HG02852 (cell line): ENCODE results near the gene POU2F2.
"Not testable (repeated sequence)": the region's sequence is repeated elsewhere in the genome, so short reads cannot be mapped to it uniquely, and the experiment has no call there.

ENCODE experiments used
- ATAC-seq: cut with Tn5 transposase; IDR thresholded peaks from one replicate; pipeline ENCODE4 v1.9.1; 2021; ENCODE audit warnings: mild to moderate bottlenecking, moderate library complexity; ENCODE audit not compliant: unreplicated experiment

Gene POU2F2

DNA sequence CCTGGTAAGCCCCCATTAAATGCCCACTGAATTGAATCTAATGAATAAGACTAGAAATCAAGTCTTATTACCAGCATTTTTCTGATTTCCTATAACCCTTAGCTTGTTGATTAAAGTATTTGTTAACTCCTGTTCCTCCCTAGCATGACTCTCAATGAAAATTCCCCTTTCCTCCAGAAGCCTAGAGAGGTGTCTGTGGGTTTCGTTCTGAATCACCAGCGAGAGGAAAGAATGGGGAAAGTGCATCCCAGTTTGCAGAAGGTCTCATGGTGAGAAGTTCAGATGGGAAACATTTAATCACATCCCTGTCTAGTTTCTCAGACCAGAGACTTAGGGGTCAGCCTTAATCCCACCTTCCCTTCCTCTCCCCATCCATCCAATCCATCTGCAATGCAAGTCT lies 26.9 kb downstream of the POU2F2 start:
- no peak for ATAC-seq

DNA sequence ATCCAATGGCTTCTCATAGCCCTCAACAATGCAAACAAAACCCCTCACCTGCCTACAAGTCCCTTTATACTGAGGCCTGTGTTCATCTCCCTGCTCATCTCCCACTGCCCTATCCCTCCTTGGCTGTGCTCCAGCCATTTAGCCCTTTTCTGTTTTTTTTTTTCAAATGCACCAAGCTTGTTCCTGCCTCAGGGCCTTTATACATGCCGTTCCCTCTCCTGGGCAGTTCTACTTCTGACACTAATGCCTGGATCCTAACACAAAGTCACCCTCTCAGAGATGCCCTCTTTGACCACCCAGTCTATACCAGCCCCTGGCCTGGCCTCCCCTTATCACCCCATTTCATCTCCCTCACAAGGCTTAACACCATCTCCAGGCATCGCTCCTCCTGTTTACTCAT lies 29.4 kb downstream of the POU2F2 start:
- ATAC-seq, result no peak

DNA sequence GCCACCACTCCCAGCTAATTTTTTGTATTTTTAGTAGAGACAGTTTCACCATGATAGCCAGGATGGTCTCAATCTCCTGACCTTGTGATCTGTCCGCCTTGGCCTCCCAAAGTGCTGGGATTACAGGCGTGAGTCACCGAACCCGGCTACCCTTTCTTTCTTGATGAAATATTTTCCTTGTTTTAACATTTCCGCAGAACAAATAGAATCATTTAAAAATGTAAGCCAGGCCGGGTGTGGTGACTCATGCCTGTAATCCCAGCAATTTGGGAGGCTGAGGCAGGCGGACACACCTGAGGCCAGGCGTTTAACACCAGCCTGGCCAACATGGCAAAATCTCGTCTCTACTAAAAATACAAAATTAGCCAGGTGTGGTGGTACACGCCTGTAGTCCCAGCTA lies 32.0 kb downstream of the POU2F2 start:
- not testable (repeated sequence) for ATAC-seq

DNA sequence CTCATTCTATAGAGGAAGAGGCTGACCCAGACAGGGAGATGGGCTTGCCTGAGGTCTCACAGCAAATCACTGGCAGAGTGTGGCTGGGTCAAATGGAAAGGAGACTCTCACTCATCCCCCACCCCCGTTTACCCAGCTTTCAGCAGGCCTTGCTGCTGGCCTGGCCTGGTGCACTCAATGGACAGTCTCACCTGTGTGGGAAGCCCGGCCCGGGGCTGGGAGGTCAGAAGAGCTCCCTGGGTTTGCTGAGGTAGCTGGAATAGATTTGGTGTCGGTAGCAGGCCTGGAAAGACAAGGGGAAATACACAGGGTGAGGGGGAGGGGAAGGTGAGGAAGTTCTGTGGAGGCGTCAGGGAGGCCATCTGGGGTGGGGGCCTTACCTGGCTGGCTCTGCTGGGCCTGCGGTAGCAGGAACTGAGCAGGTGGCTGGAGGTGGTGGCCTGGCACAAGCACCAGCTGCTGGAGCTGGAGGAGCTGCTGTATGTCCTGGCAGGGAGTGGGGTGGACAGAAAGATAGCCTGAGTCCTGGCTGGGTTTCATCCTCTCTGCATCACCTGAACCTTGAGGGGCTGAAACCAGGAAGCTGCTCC lies 32.8 kb downstream of the POU2F2 start:
- no peak for ATAC-seq

DNA sequence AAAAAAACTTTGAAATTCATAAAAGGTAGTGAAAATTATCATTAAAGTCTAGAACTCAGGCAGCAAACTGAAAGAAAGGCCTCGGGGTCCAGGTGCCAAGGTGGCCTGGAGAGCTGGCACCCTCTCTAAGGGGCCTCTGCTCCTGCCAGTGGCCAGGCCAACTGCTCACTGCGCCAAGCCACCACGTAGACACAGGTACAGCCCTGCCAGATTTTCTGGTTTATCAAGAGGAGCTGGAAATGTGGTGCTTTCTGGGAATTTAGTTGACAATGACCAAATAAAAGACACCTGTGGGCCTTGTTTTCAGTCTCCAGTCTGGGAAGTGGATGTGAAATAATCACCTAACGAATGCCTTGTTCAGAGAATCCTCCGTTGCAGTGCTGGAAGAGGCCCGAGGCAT lies 33.5 kb downstream of the POU2F2 start:
- no peak for ATAC-seq

DNA sequence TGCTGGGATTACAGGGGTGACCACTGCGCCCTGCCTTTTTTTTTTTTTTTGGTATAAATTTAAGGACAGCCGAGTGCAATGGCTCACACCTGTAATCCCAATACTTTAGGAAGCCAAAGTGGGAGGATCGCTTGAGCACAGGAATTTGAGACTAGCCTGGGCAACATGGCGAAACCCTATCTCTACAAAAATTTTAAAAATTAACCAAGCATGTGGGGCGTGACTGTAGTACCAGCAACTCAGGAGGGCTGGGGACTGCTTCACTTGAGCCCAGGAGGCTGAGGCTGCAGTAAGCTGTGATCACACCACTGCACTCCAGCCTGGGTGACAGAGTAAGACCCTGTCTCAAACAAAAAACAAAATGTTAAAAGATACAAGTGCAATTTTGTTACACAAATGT lies 34.8 kb downstream of the POU2F2 start:
- ATAC-seq, result no peak

DNA sequence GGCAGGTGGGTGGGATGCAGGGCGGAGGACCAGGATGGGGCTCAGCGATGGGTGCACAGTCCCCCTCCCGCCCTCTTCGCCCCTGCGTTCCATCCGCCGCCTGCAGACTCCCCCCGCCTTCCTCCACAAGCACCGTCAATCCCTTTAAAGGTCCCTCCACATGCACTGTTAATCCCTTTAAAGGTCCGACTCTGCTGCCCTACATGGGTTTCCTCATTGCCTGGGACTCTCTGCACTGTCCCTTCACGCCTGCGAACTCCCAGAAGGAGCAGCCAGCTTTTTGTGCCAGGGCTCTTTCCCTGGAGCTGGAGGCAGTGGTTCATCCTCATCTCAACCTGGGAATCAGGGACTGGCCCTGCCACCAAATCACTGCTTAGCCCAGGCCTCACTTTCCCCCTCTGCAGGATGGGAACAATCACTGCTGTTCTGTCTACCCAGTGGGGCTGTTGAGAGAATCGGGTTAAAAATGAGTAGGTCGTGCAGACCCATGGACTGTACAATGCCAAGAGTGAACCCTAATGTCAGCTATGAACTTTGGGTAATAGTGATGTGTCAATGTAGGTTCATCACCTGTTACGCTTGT lies 35.9 kb downstream of the POU2F2 start:
- ATAC-seq, result no peak

DNA sequence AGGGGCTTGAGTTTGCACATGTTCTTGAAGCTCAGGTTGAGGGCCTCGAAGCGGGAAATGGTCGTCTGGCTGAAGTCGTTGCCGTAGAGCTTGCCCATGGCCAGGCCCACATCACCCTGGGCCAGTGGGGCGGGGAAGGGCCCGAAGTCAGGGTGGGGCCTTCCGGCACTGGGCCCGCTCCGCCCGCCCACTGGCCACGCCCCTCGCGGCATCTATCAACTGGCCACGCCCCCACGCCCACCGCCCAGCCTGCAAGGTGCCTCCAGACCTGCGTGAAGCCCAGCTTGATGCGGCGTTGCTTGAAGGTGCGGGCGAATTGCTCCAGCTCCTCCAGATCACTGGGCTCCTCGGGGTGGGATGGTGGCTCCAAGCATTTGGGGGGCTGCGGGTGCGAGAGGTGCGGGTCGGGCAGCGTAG lies 36.4 kb downstream of the POU2F2 start:
- no peak for ATAC-seq

DNA sequence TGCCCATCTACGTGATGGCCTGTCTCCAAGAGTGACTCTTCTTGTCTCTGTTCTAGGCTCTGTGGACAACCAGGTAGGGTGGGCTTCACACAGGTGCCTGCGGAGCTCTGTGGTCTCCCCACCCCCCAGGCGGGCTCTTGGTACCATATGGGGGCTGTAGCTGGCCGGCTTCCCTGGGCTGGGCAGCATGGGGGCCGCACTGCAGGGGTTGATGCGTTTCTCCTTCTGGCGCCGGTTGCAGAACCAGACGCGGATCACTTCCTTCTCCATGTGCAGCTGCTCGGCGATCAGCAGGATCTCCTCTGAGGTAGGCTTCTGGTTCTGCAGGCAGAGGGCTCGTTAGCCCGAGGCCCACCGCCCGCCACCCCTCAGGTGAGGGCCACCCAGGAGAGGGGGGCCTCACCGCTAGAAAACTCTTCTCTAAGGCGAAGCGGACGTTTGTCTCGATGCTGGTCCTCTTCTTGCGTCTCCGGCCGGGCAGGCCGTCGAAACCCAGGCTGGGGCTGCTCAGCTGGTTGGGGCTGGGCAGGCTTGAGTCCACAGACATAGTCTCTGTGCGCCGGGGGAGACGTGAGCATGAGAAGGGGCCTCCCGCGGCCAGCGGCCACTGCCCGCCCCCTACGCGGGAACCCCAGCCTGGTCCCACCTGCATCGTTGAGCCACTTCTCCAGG lies 37.0 kb downstream of the POU2F2 start:
- ATAC-seq, result no peak

DNA sequence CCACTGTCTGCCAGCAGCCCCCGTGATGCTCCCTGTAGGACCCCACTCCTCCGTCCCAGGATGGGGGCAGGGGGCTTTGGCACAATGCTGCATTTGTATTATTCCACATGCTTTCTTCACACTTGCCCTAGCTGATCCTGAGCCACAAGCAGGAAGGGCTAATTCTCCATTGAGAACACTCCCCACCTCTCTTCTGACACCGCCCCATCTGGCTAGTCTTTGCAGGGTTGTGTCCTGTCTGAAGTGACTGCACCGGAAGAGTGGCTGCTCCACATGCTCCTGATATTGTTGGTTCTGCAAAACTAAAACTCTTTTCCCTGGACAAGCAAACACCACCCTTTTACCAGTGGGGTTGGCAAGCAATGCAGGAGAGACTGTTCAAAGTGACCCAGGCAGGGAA lies 38.3 kb downstream of the POU2F2 start:
- ATAC-seq, result no peak

DNA sequence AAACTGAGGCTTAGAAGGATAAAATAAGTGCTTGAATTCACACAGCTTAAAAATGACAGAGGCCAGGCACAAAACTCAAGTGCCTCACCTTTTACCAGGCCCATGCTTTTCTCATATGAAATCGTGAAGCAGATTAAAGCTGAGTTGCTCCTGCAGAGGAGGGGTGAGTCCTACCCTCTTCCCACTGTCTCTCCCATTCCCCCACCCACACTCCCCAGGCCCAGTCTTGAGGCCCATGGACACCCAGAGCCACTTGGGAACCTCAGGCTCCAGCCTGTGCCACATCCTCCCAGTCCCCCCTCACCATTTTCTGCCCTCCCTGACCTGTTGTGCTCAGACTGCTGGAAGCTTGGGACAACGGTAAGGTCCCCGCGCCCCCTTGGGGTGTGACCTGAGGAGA lies 38.7 kb downstream of the POU2F2 start:
- no peak for ATAC-seq

DNA sequence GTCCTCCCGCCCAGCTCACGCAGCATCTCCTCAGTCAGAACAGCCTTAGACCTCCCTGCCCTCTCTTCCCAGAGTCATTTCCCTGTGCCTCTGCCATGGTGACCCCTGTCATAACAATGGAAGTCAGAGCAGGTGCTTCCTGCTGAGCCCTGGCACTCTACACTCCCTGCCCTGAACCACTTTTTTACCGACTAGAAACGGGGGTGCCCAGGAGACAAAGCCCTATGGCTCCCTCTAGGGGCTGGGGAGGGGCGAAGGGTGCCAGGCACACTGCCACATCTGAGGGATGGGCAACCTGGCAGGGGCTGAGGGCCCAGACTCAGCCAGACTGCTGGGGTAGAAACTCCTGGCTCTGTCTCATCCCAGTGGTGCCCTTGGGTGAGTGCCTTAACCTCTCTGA lies 39.9 kb downstream of the POU2F2 start:
- no peak for ATAC-seq

DNA sequence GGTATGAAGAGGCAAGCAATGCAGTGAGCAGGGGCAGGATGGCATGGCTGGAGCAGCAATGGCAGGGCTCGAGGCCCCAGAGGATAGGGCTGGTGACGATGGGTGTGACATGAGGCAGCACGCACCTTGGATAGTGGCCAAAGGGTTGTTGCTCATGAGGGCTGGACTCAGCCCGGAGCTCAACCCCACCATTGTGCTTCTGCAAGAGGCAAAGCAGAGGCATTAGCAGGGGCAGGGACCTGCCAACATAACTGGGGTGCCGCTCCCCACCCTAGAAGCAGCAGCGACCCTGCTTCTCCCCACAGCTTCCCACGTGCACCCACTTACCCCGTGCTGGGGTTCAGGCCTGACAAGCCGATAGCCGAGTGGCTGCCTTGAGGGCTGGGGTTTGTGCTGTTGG lies 40.5 kb downstream of the POU2F2 start:
- ATAC-seq, result no peak

DNA sequence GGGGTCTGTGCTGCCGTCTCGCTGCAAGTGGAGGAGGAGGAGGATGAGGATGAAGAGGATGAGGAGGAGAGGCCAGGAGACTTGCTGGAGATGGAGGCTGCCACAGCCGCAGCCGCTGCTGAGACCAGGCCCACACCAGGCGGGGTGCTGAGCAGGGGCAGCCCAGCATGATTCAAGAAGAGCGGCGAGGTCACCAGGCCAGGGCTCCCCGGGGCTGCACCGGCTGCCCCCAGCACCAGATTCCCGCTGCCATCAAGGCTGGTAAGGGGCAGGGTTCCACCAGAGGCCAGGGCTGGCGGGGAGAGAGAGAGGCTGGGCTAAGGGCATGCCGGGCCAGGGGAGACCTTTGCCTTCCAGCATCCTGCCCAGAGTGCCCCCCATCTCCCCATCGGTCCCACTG lies 40.9 kb downstream of the POU2F2 start:
- ATAC-seq, result no peak

DNA sequence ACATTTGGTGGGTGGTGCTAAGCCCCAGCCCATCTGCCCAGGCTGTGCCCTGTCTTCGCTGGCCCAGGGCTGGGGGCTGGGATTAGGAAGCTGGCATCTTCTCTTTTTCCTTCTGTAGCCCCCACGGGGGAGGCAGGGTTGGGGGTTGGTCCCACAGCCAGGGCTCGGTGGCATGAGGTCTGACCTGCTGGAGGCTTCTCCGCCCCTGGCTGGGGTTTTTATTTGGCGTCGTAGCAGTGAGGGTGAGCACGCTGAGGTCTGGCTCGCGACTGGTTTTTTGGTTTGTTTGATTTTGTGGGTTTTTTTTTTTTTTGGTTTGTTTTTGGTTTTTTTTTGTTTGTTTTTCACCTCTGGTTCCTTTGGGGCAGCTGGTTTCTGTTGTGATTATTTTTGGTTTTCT lies 41.6 kb downstream of the POU2F2 start:
- ATAC-seq, result no peak

DNA sequence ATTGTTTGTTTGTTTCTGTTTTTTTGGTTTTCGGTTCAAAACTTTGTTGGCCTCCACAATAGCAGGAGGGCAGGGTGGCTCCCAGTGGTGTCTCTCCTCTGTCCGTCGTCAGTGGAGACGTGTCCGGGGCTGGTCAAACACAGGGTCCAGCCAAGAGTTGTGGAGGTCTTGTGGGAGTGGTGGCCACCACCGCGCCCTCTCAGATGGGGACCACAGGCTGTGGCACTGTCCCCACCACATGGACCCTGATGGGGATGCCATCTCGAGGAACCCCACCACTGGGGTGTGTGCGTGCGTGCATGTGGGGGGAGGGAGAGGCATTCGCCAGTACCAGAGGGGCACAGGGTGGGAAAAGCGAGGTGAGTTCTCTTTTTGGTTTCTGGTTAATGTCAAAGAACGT lies 42.5 kb downstream of the POU2F2 start:
- ATAC-seq, result no peak

DNA sequence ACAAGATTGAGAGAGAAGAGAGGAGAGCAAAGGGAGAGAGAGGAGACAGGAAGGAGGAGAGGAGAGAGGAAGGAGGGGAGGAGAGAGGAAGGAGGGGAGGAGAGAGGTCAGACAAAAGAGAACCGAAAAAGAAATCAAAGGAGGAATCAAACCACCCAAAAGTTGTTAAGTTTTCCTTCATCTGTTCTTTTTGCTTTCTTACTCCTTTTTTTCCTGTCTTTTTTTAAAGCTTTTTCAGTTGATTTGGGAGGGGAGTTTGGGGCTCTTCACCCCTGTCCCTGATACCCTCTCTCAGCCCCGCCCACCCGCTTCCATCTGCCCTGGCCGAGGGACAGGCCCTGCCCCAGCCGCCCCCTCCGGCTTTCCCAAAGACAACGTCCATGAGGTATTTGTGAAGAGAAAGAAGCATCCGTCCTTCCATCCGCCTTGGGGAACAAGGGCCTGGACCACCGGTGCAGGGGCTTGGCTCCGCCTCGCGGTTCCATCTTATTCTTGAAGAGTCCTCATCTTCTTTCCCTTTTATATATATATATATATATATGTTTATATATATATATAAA lies 43.0 kb downstream of the POU2F2 start:
- ATAC-seq, result no peak

DNA sequence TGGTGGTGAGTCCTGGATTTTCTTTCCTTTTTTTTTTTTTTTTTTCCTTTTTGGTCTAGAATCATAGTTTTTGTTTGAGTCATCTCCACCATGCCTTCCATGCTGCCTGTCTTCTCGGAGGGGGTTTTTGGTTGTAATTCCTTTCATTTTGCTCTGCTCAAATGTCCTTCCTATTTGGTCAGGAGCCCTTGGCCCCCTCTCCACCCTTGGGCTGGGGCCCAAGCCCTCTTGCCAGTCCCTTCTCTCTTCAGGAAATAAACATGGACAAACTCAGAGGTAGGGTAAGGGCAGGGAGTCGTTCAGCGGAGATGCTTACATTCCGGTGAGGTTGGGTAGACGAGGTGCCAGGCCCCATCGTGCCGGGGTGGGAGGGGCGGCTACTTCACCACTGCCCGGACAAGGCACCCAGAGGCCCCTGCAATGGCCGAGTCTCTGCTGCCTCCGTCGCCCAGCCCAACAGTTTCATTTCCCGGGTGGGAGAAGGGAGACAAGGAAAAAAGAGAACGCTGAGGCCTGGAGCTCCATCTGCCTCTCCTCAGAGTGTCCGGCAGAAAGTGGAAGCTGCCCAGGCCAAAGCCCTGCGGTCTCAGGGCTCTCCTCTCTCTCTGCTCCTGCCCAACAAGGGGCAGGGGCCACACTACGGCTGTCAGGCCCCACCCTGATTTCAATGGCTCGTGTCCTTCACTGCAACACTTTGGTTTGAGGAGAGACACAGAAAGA lies 43.6 kb downstream of the POU2F2 start:
- ATAC-seq, result no peak

DNA sequence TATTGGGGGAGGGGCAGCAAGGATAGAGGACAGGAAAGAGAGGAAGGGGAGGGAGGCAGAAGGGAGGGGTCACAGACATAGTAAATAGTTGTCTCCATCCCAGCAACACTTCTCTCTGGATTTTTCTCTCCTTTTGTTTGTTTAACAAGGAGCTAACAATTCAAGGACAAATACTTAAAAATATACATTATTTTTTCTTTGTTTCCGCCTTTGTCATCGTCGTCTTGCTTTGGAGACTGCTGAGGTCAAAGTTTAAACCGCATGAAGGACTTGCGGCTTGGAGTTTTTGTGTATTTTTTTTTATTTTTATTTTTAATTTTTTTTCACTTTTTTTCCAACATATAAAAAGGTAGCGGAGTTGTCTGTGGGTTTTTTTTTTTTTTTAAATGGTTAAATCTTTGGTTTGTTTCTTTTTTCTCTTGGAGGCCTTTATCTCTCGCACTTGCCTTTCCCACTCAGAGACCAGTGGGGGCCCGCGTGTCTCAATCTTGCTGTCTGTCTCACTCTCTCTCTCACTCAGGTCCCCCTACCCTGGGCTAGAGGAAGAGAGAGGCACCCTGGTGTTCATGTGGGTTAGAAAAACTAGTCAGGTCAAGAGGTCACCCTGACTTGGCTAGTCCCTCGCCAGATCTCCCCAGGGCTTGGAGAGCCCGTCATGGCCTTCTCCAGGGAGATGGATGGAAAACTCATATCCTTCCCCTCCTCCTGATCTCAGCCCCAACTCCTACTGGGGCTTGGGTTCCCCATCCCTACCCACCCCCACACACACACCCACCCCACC lies 45.3 kb downstream of the POU2F2 start:
- ATAC-seq, result no peak

DNA sequence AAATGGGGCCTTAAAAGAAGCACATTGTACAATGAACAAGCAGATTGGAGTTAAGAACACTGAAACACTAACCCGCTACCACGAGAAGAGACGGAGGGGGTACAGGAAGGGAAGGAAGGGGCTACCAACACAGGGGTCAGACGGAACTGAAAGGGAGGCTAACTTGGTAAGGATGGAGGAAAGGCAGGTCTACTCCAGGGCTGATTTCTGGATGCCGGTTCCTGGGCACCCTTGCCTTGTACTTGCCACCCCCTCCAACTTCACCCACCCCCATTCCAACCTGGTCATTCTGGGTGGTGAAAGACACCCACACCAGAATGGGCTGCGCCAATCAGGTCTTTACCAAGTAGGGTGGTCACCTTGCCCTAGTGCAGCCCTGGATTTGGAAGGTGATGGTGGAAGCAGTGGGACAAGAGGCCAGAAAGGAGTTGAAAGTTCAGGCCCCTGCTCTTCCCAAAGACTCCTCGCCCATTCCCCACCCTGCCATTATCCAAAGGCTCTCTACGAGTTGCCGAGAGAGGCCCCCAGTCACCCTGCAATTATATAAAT lies 46.0 kb downstream of the POU2F2 start:
- ATAC-seq, result no peak

DNA sequence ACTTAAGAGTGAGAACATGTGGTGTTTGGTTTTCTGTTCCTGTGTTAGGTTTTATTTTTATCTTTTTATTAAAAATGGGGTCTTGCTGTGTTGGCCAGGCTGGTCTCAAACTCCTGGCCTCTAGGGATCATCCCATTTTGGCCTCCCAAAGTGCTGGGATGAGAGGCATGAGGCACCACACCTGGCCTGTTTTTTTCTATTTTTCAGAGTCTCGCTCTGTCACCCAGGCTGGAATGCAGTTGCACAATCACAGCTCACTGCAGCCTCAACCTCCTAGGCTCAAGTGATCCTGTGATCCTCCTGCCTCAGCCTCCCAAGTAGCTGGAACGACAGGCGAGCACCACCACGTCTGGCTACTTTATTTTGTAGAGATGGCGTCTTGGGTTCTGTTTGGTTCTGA lies 48.7 kb downstream of the POU2F2 start:
- no peak for ATAC-seq
